Fibroblast of lung (primary cell): ENCODE data around the gene PDE4D.

Experiments used
- CTCF ChIP-seq, 2 donors: IDR thresholded peaks in 1 of 2; conservative IDR thresholded peaks in 1 of 2; 1 replicate in 1 of 2; 2 replicates in 1 of 2; pipeline ENCODE4 v1.5.1; 2011 to 2012; ENCODE audit warnings: low read length in 2 of 2, control low read depth in 1 of 2, inconsistent platforms in 1 of 2, low read depth in 1 of 2, mild to moderate bottlenecking in 1 of 2
- EZH2 ChIP-seq: IDR thresholded peaks from 2 replicates; pipeline ENCODE4 v1.5.1; 2012; ENCODE audit warnings: low read length, control low read depth, mild to moderate bottlenecking; ENCODE audit errors: missing control alignments

GRCh38 chr5:59575648-59576445 is 317.7 kb downstream of the PDE4D start:
- no peak for TF ChIP-seq CTCF (conservative IDR thresholded peaks at IDR 0.05 in 1 of 2, IDR thresholded peaks at IDR 0.05 in 1 of 2; ENCODE audit: low read depth in 1 of 2, low read length in 2 of 2)
- TF ChIP-seq EZH2, result no peak
